Mucosa of rectum (tissue), 2 donors: ENCODE results near the gene SOST.

ENCODE experiments used
- H3K27ac ChIP-seq, 2 donors: one replicate each; pipeline ENCODE4 v1.7.0; 2013; ENCODE audit warnings: inconsistent platforms in 2 of 2, low read depth in 2 of 2, low read length in 2 of 2
- H3K27me3 ChIP-seq, 2 donors: one replicate each; pipeline ENCODE4 v1.7.0; 2013; ENCODE audit warnings: low read length in 2 of 2; ENCODE audit not compliant: control insufficient read depth in 2 of 2, insufficient read depth in 2 of 2
- H3K36me3 ChIP-seq, 2 donors: one replicate each; pipeline ENCODE4 v1.7.0; 2013; ENCODE audit warnings: low read length in 2 of 2; ENCODE audit not compliant: control insufficient read depth in 2 of 2, insufficient read depth in 2 of 2
- H3K4me1 ChIP-seq, 2 donors: one replicate each; pipeline ENCODE4 v1.7.0; 2013; ENCODE audit warnings: low read length in 2 of 2, mild to moderate bottlenecking in 1 of 2; ENCODE audit not compliant: control insufficient read depth in 2 of 2, insufficient read depth in 2 of 2
- H3K4me3 ChIP-seq, 2 donors: one replicate each; pipeline ENCODE4 v1.7.0; 2013; ENCODE audit warnings: low read length in 2 of 2
- H3K9ac ChIP-seq, 2 donors: one replicate each; pipeline ENCODE4 v1.7.0; 2013; ENCODE audit warnings: low read length in 2 of 2, low read depth in 1 of 2, mild to moderate bottlenecking in 1 of 2
- H3K9me3 ChIP-seq, 2 donors: one replicate each; pipeline ENCODE4 v1.7.0; 2013; ENCODE audit warnings: low read length in 2 of 2; ENCODE audit not compliant: control insufficient read depth in 2 of 2
- donor health status: healthy.
- donor health status: Normal muscosa, but diverticular disease.

The SOST gene

DNA sequence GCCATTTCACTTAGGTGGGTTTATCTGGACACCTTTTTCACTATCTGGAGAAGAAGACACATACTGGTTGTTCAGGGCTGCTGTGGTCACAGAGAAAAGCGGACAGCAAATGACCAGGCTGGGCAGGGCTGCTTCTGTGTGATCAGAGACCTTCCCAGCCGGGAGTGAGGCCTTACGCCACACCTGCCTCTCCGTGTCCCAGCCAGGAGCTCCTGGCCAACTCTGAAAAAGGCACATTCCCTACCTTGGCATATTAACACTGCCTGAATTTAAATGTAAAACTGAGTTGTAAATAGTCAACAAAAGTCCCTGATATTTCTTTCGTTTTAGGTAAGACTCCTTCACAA is 9.1 kb upstream of the SOST start:
- Histone ChIP-seq H3K9ac (no peak overlapping the region), H3K4me3 (no peak overlapping the region), H3K27me3 (no peaks in the 10 kb centered on the region), H3K9me3 (no peaks in the 10 kb centered on the region), H3K27ac (no peak overlapping the region), H3K36me3 (peaks cover 18 to 33% of the 10 kb centered on the region in 2 donors), H3K4me1 (peaks cover 5% of the 10 kb centered on the region in 2 donors)

DNA sequence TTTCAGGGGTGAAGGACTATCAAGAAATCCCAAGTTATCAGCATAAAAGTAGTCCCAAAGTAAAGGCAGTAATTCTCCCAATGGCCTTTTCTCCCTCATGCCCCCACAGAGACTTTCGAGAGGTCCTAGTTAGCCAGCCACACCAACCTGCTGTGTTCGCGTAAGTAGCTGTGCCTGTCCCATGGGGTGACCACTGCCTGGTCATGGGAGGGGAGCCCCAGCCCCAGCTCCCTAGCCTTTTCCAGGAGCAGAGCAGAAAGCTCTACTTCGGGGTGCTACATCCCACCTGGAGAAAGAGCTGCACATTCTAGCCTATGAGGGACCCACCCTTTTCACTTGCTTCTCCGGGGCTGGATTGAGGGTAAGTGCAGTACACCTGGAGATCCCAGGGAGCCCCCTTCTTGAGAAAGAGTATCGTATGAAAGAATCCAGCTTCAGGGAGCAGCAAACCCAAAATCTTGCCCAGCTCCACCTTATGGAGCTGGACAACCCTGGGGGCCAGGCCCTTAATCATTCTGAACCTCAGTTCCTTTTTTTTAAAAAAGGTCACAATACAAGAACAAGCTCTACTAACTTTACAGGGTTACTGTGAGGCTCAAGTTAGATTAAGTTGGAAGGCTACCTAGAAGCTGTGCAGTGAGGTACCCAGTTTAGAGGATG is 8.6 kb upstream of the SOST start:
- no peak overlapping the region for H3K4me3 ChIP-seq
- peaks cover 13 to 28% of the 10 kb centered on the region in 2 donors for H3K36me3 ChIP-seq
- H3K27me3 ChIP-seq = no peaks in the 10 kb centered on the region
- H3K27ac ChIP-seq = no peak overlapping the region
- H3K9me3 ChIP-seq = no peaks in the 10 kb centered on the region
- peaks cover under 1 to 3% of the 10 kb centered on the region in 2 donors for H3K4me1 ChIP-seq
- no peak overlapping the region for H3K9ac ChIP-seq

DNA sequence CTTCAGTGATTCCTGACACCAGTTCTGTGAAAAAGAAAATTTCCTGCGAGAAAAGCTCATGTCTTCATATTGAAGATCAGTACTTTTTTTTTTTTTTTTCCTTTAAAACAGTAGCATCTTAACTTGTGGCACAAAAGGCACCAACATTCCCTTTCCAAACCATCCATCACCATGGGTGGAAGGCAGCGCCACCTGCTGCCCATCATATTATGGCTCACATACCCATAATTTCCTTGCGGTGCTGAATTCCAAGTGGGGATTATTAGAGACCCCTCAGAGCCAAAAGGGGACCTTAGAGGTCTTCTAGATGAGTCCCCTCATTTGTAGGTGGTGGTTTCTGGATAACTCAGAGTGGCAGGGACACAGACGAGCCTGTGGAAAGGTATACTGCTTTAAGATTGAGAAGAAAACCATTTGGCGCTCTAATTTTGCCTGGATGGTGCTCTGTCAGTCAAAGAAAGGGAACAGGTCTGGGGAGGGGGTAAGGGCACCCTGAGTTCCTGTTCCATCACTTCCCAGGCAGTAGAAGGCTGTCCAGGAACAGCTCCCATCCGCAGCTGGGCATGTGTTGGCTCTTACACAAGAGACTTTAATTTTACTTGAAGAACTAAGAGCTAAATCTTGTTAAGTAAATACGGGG is 7.9 kb upstream of the SOST start:
- peaks cover 0 to 3% of the 10 kb centered on the region in 2 donors for H3K4me1 ChIP-seq
- no peak overlapping the region for H3K27ac ChIP-seq

DNA sequence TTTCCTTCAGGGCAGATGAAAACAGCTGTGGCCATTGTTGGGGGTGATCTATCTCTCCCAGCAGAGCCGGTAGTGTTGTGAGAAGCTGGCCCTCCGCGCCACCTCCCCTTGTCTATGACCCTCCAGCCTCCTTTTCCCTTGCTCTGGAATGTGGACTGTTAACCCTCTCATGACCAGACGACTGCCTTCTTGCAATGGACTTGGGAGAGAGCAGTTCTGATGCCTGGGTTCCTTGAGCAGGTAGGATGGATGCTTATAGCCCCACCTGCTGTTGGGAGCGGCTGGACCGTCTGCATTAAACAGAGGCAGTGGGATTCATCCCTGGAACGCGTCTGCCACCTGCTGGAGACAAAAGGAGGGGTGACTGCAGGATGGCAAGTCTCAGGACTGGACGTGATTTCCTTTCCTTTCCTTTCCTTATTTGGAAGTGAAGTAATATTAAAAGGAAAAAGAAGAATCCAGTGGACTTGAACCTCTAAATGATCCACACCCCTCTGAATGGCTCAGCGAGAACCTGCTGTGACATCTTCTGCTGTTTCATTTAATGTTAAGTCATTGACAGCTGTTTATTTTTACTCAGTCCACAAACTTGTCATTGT is 1.8 kb upstream of the SOST start:
- Histone ChIP-seq H3K27ac (no peak overlapping the region), H3K9ac (no peak overlapping the region)

More for the DNA sequence above, 7.9 kb upstream of the SOST start:
- peaks cover 11 to 25% of the 10 kb centered on the region in 2 donors for H3K36me3 ChIP-seq
- no peaks in the 10 kb centered on the region for H3K9me3 ChIP-seq
- no peak overlapping the region for H3K9ac ChIP-seq
- H3K4me3 ChIP-seq = no peak overlapping the region
- H3K27me3 ChIP-seq = no peaks in the 10 kb centered on the region

DNA sequence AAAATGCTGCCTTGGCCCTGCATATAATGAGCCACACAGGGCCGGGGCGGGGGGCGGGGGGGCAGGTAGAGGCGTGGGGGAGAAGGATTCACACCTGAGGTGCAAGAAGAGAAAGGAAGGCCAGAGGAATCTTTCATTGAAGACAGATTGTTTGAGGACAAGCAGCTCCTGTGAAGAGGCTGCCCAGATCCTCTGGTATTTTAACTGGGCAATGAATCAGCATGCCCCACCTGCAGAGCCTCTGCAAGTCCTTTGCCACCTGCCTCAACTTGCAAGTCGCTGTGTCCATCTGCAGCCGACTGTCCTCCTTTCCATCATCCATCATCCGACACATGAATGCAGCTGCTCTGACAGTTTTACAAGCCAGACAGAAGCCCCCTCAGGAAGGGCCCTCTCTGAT is 1.2 kb upstream of the SOST start:
- Histone ChIP-seq H3K9me3 (no peaks in the 10 kb centered on the region), H3K4me1 (peaks cover 3% of the 10 kb centered on the region in 2 donors), H3K9ac (no peak overlapping the region), H3K36me3 (no peaks in the 10 kb centered on the region), H3K27me3 (peaks cover 21 to 26% of the 10 kb centered on the region in 2 donors), H3K27ac (no peak overlapping the region), H3K4me3 (no peak overlapping the region)

More for the DNA sequence above, 1.8 kb upstream of the SOST start:
- peaks cover 1 to 3% of the 10 kb centered on the region in 2 donors for H3K4me1 ChIP-seq
- no peak overlapping the region for H3K4me3 ChIP-seq
- peaks cover 18 to 24% of the 10 kb centered on the region in 2 donors for H3K27me3 ChIP-seq
- H3K9me3 ChIP-seq = no peaks in the 10 kb centered on the region
- no peaks in the 10 kb centered on the region for H3K36me3 ChIP-seq

DNA sequence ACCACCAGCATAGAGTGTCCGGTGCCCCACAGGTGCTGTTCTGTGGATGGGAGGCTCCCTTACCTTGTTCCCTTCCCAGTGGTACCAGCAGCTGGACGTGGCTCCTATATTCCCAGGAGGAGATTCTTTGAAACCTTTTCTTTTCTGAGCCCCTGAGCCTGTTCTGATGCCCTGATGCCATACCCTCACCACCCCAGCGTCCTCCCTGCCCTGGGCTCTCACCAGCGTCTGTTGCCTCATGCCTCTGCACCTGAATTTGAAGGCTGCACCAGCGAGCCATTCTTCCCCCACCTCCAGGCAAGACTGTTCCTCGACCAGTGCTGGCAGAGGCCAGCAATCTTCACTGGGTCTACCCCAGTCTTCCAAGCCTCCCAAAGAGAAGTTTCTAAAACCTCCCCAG is 505 bp downstream of the SOST start:
- H3K9me3 ChIP-seq = no peaks in the 10 kb centered on the region
- peaks cover 3% of the 10 kb centered on the region in 2 donors for H3K4me1 ChIP-seq
- no peak overlapping the region for H3K9ac ChIP-seq
- peaks cover 29 to 38% of the 10 kb centered on the region in 2 donors for H3K27me3 ChIP-seq
- H3K27ac ChIP-seq = no peak overlapping the region
- H3K36me3 ChIP-seq = no peaks in the 10 kb centered on the region
- H3K4me3 ChIP-seq = no peak overlapping the region

DNA sequence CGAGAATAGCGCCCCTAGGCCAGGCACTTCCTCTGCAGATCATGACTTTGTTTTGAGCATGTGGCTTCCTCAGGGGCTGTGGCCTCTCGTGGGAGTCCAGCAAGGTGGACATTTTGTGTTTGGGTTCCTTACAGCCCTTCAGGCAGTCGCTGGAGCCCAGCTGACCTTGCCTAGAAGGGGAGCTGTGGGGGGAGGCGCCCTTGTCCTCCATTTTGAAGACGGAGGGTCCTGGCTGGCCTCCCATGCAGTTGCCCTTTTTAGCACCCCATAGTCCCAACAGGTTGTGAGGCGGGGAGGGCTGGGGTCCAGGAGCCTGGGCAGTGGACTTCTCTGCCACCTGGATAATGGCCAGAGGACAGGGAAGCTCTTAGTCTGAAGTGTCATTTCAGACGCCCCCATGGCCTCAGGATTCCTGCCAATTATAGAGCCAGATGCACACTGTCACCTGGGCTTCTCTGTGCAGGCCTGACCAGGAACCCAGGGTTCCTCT is 1.4 kb downstream of the SOST start:
- peaks cover 3% of the 10 kb centered on the region in 2 donors for H3K4me1 ChIP-seq
- H3K36me3 ChIP-seq = no peaks in the 10 kb centered on the region
- H3K27ac ChIP-seq = no peak overlapping the region
- H3K4me3 ChIP-seq = no peak overlapping the region
- no peaks in the 10 kb centered on the region for H3K9me3 ChIP-seq
- no peak overlapping the region for H3K9ac ChIP-seq
- H3K27me3 ChIP-seq = peaks cover 29 to 42% of the 10 kb centered on the region in 2 donors

DNA sequence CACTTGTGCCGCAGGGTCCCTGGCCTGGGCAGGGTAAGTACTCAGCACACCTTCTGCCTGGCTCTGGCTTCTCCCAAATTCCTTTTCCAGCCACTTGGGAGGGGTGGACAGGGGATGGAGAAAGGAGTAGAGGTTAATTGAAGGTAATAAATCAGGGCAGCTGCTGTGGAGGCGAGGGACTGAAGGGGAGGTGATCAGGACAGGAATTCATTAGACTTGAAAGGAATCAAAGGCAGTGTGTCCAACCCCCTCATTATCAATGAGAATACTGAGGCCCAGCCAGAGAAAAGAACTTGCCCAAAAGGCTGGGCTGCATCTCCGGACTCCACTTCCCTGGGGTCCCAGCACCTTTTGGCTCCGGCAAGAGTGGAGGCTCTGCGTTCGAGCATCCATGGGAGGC is 2.4 kb downstream of the SOST start:
- Histone ChIP-seq H3K36me3 (no peaks in the 10 kb centered on the region), H3K27me3 (peaks cover 29 to 42% of the 10 kb centered on the region in 2 donors), H3K9me3 (no peaks in the 10 kb centered on the region), H3K9ac (no peak overlapping the region), H3K4me3 (no peak overlapping the region), H3K27ac (no peak overlapping the region), H3K4me1 (peaks cover 3% of the 10 kb centered on the region in 2 donors)

DNA sequence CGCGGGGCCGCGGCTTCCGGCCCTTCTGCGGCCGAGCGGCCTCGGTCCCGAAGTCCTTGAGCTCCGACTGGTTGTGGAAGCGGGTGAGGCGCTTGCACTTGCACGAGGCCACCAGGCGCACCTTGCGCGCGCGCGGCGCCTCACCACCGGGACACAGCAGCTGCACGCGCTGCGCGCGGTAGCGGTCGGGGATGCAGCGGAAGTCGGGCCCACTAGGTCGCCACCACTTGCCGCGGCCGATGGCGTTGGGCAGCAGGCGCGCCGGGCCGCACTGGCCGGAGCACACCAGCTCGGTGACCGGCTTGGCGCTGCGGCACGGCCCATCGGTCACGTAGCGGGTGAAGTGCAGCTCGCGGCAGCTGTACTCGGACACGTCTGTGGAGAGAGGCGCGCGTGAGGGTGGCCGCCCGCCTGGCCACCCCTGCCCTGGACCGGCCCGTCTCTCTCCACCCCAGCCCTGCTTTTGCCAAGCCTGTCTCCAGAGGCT is 3.2 kb downstream of the SOST start:
- no peak overlapping the region for H3K4me3 ChIP-seq
- H3K9ac ChIP-seq = no peak overlapping the region
- peaks cover 1 to 3% of the 10 kb centered on the region in 2 donors for H3K4me1 ChIP-seq
- no peaks in the 10 kb centered on the region for H3K9me3 ChIP-seq
- no peak overlapping the region for H3K27ac ChIP-seq
- H3K27me3 ChIP-seq = peaks cover 29 to 42% of the 10 kb centered on the region in 2 donors
- no peaks in the 10 kb centered on the region for H3K36me3 ChIP-seq

DNA sequence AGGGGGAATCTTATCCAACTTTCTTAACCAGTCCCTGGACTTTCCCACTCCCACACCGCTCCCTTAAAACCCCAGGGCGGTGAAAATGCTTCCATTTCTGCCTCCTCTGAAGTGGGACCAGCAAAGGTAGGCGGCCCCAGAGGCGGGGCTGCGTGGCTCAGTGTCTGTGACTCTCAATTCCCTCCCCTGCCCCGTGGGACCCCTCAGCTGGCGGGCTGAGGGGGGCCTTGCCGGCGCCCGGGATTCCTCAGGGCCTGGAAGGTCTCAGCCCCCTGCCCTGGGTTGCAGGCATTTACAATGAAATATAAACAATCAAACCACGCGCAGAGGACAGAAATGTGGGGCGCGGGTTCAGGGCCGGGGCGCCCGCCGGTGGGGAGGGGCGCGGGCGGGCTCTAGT is 3.6 kb downstream of the SOST start:
- Histone ChIP-seq H3K36me3 (no peaks in the 10 kb centered on the region), H3K4me3 (no peak overlapping the region), H3K4me1 (peaks cover 0 to 3% of the 10 kb centered on the region in 2 donors), H3K27me3 (peaks cover 29 to 44% of the 10 kb centered on the region in 2 donors), H3K9ac (no peak overlapping the region), H3K27ac (no peak overlapping the region), H3K9me3 (no peaks in the 10 kb centered on the region)
